T-cell (primary cell): ENCODE measurements around the gene EIF4G1. TPM values are rescaled to one million over a fixed set of nuclear protein-coding genes. Genes with fewer than 3 reads are reported as not detected.
"Not testable (repeated sequence)": the region's sequence is repeated elsewhere in the genome, so short reads cannot be mapped to it uniquely, and the experiment has no call there.

Experiments
- ATAC-seq, 4 experiments: fragments of 200-7000 bp in 3 of 4; fragments of 150-1000 bp in 1 of 4; cut with Tn5 transposase; replicated peaks in 1 of 4; 1 replicate in 3 of 4; 2 replicates in 1 of 4; pipeline ENCODE4 v1.10.0; 2021; ENCODE audit warnings: moderate library complexity in 3 of 4, mild to moderate bottlenecking in 2 of 4, moderate number of reproducible peaks in 1 of 4
- CTCF ChIA-PET, 2 donors: fragments of 300-600 bp; sonication (Branson Sonifier 250); formaldehyde crosslinking; loops; one replicate each; lab custom pipeline; 2022; ENCODE audit warnings: antibody characterized with exemption in 2 of 2; lab: Charles Lee
- POLR2A ChIA-PET, 2 donors: fragments of 300-600 bp; sonication (Branson Sonifier 250); formaldehyde crosslinking; loops; one replicate each; lab custom pipeline; 2022; ENCODE audit warnings: antibody characterized with exemption in 2 of 2; lab: Charles Lee
- DNase-seq, 35 experiments: peaks; one replicate each; pipeline versions ENCODE4 v3.0.0 to v3.0.0-alpha.2; 2013 to 2023
- H3K27ac ChIP-seq: one replicate; pipeline ENCODE4 v1.5.1; 2013; ENCODE audit warnings: low read length
- H3K27me3 ChIP-seq, 2 experiments: replicated peaks in 1 of 2; 1 replicate in 1 of 2; 2 replicates in 1 of 2; pipeline versions ENCODE4 v1.6.1 to v1.7.0; 2013; ENCODE audit warnings: low read length in 1 of 2, mixed read lengths in 1 of 2; ENCODE audit not compliant: control insufficient read depth in 2 of 2, insufficient read depth in 2 of 2; ENCODE audit errors: extremely low read depth in 1 of 2
- H3K36me3 ChIP-seq, 2 donors: 1 replicate in 1 of 2; 2 replicates in 1 of 2; pipeline versions ENCODE4 v1.6.1 to v1.7.0; 2013; ENCODE audit warnings: low read length in 1 of 2; ENCODE audit not compliant: control insufficient read depth in 2 of 2, insufficient read depth in 1 of 2; ENCODE audit errors: extremely low read depth in 1 of 2
- H3K4me1 ChIP-seq, 2 experiments: 1 replicate in 1 of 2; 2 replicates in 1 of 2; pipeline versions ENCODE4 v1.6.1 to v1.7.0; 2013; ENCODE audit warnings: low read length in 2 of 2, mixed read lengths in 1 of 2; ENCODE audit not compliant: insufficient read depth in 2 of 2, control insufficient read depth in 1 of 2; ENCODE audit errors: extremely low read depth in 1 of 2
- H3K4me3 ChIP-seq, 2 donors: 1 replicate in 1 of 2; 2 replicates in 1 of 2; pipeline versions ENCODE4 v1.5.1 to v1.7.0; 2013; ENCODE audit warnings: mild to moderate bottlenecking in 2 of 2, low read length in 1 of 2, moderate library complexity in 1 of 2; ENCODE audit not compliant: control insufficient read depth in 1 of 2; ENCODE audit errors: extremely low read depth in 1 of 2
- H3K9me3 ChIP-seq: 2 replicates; pipeline ENCODE4 v1.7.0; 2013
- H3K27ac Mint-ChIP-seq, 2 donors: one replicate each; pipeline ENCODE4 v1.8.0; 2020 to 2021; ENCODE audit warnings: mild to moderate bottlenecking in 2 of 2, mixed read lengths in 2 of 2
- H3K27me3 Mint-ChIP-seq, 2 donors: one replicate each; pipeline ENCODE4 v1.8.0; 2021 to 2022; ENCODE audit warnings: mixed read lengths in 2 of 2
- H3K36me3 Mint-ChIP-seq: one replicate; pipeline ENCODE4 v1.8.0; 2021; ENCODE audit warnings: mixed read lengths
- H3K4me1 Mint-ChIP-seq, 3 donors: one replicate each; pipeline ENCODE4 v1.8.0; 2020 to 2022; ENCODE audit warnings: mixed read lengths in 3 of 3, mild to moderate bottlenecking in 1 of 3
- H3K4me3 Mint-ChIP-seq, 3 donors: one replicate each; pipeline ENCODE4 v1.8.0; 2020 to 2022; ENCODE audit warnings: mild to moderate bottlenecking in 3 of 3, mixed read lengths in 3 of 3, moderate library complexity in 3 of 3
- H3K9me3 Mint-ChIP-seq, 3 donors: one replicate each; pipeline ENCODE4 v1.8.0; 2020 to 2022; ENCODE audit warnings: mixed read lengths in 3 of 3
- WGBS: methylation state at CpG from one replicate; pipeline ENCODE4 v1.1.5; 2013; ENCODE audit warnings: missing lambda C conversion rate; ENCODE audit not compliant: insufficient coverage; 5-methylcytosine and 5-hydroxymethylcytosine counted together
- total RNA-seq, 35 experiments: library from RNA in 6 of 35; stranded (reverse) in 6 of 35; fragments of 120-200 nt in 1 of 35; gene quantifications; one replicate each; pipeline versions ENCODE4 v1.2.1 to v1.2.4 and lab custom pipeline; 2013 to 2026

Gene EIF4G1, protein sequence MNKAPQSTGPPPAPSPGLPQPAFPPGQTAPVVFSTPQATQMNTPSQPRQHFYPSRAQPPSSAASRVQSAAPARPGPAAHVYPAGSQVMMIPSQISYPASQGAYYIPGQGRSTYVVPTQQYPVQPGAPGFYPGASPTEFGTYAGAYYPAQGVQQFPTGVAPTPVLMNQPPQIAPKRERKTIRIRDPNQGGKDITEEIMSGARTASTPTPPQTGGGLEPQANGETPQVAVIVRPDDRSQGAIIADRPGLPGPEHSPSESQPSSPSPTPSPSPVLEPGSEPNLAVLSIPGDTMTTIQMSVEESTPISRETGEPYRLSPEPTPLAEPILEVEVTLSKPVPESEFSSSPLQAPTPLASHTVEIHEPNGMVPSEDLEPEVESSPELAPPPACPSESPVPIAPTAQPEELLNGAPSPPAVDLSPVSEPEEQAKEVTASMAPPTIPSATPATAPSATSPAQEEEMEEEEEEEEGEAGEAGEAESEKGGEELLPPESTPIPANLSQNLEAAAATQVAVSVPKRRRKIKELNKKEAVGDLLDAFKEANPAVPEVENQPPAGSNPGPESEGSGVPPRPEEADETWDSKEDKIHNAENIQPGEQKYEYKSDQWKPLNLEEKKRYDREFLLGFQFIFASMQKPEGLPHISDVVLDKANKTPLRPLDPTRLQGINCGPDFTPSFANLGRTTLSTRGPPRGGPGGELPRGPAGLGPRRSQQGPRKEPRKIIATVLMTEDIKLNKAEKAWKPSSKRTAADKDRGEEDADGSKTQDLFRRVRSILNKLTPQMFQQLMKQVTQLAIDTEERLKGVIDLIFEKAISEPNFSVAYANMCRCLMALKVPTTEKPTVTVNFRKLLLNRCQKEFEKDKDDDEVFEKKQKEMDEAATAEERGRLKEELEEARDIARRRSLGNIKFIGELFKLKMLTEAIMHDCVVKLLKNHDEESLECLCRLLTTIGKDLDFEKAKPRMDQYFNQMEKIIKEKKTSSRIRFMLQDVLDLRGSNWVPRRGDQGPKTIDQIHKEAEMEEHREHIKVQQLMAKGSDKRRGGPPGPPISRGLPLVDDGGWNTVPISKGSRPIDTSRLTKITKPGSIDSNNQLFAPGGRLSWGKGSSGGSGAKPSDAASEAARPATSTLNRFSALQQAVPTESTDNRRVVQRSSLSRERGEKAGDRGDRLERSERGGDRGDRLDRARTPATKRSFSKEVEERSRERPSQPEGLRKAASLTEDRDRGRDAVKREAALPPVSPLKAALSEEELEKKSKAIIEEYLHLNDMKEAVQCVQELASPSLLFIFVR (N-terminal part only)
- total RNA-seq = 100 to 1,000 TPM; 232 to 290 (median 271) TPM
- 113 TPM for total RNA-seq (2013)
- total RNA-seq (lab: John Stamatoyannopoulos, UW) = 244 to 1,282 (median 366) reads per million in 29 experiments

DNA sequence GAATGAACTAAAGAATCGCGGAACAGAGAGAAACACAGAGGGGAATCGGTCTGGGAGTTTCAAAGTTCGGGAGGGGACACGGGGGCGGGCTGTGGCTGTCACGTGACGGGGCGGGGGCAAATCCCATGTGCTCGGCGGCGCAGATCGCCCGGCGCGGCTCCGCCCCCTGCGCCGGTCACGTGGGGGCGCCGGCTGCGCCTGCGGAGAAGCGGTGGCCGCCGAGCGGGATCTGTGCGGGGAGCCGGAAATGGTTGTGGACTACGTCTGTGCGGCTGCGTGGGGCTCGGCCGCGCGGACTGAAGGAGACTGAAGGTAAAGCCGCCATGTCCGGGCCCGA is at the start of gene EIF4G1:
EIF4G1 (plus strand) TSS at position 244 of the 337 bp plus-strand sequence. CDS start 1,191 bp downstream, outside the sequence.
- POLR2A ChIA-PET = no interaction called here

DNA sequence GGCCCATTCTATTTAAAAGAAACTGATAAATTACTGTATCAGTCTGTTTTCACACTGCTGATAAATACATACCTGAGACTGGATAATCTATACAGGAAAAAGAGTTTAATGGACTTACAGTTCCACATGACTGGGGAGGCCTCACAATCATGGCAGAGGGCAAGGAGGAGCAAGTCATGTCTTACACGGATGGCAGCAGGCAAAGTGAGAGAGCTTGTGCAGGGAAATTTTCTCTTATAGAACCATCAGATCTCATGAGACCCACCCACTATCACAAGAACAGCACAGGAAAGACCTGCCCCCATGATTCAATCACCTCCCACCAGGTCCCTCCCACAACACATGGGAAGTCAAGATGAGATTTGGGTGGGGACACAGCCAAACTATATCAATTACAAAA is 47.2 kb upstream of the EIF4G1 start:
- H3K27ac ChIP-seq, H3K4me1 ChIP-seq, CTCF ChIA-PET, DNase-seq, H3K4me3 ChIP-seq, H3K9me3 ChIP-seq, H3K36me3 Mint-ChIP-seq, H3K4me3 Mint-ChIP-seq, ATAC-seq, POLR2A ChIA-PET, H3K36me3 ChIP-seq, H3K4me1 Mint-ChIP-seq, H3K9me3 Mint-ChIP-seq, H3K27ac Mint-ChIP-seq: not testable (repeated sequence)
- peaks cover 7 to 56% of the 10 kb centered on the region in 2 experiments for H3K27me3 ChIP-seq
- WGBS = no CpG with 5 or more reads among the region's 1 CpG
- H3K27me3 Mint-ChIP-seq = peaks cover 42 to 57% of the 10 kb centered on the region in 2 donors

More for the DNA sequence above, at the start of gene EIF4G1:
- H3K36me3 ChIP-seq = peaks cover 0 to 18% of the 10 kb centered on the region in 2 donors
- H3K27ac Mint-ChIP-seq = peak within 1 kb of the TSS; percentile 88 to 95
- H3K4me1 ChIP-seq = peaks cover 2 to 32% of the 10 kb centered on the region in 2 experiments
- peak within 1 kb of the TSS; percentile 55 to 74 for H3K4me3 ChIP-seq
- no peaks in the 10 kb centered on the region for H3K27me3 Mint-ChIP-seq
- no peaks in the 10 kb centered on the region for H3K27me3 ChIP-seq
- H3K9me3 ChIP-seq = no peaks in the 10 kb centered on the region
- peak; percentile 80 to 97 (median 91) for DNase-seq
- CTCF ChIA-PET = no interaction called here
- peaks cover 14% of the 10 kb centered on the region for H3K36me3 Mint-ChIP-seq
- no peaks in the 10 kb centered on the region for H3K9me3 Mint-ChIP-seq
- peak; percentile 87 to 89 (median 88) for ATAC-seq
- peaks cover 29 to 32% (median 31%) of the 10 kb centered on the region in 3 donors for H3K4me1 Mint-ChIP-seq
- peak within 1 kb of the TSS; percentile 78 to 85 (median 79) for H3K4me3 Mint-ChIP-seq
- peak within 1 kb of the TSS; percentile 94 for H3K27ac ChIP-seq
- WGBS = 0% methylated on average over 24 of the region's 40 CpGs

DNA sequence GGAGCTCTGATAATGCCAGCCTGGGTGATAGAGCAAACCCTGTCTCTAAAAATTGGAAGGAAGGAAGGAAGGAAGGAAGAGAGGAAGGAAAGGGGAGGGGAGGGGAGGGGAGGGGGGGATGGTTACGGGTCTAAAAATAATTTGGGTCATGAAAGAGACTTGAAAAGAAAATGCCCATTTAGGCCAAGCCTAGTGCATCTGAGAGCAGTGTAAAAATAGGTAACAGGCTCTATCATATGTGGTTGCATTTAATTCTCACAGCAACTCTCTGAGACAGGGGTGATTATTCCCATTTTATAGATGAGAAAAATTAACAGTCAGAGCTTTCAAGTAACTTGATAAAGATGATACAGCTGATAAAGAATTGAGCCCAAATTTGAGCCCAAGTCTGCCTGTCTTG is 42.1 kb upstream of the EIF4G1 start:
- Mint-ChIP-seq H3K4me3 (no peak overlapping the region), H3K27me3 (peaks cover 49 to 50% of the 10 kb centered on the region in 2 donors), H3K27ac (no peak overlapping the region), H3K36me3 (no peaks in the 10 kb centered on the region), H3K4me1 (peaks cover 6 to 9% (median 9%) of the 10 kb centered on the region in 3 donors), H3K9me3 (no peaks in the 10 kb centered on the region)
- WGBS = 40% methylated on average over 1 of the region's 1 CpG
- Histone ChIP-seq H3K36me3 (no peaks in the 10 kb centered on the region), H3K4me3 (no peak overlapping the region), H3K27ac (no peak overlapping the region), H3K9me3 (no peaks in the 10 kb centered on the region), H3K4me1 (peaks cover 0 to 6% of the 10 kb centered on the region in 2 experiments), H3K27me3 (peaks cover 11 to 44% of the 10 kb centered on the region in 2 experiments)
- no peak for ATAC-seq
- no peak for DNase-seq
- CTCF ChIA-PET = interaction anchor here in 1 of 2 donors (0.7 kb wide), 1 partner anchor 18 kb away, joined by 9 read pairs; no protein-coding TSS in a partner anchor
- POLR2A ChIA-PET = no interaction called here

DNA sequence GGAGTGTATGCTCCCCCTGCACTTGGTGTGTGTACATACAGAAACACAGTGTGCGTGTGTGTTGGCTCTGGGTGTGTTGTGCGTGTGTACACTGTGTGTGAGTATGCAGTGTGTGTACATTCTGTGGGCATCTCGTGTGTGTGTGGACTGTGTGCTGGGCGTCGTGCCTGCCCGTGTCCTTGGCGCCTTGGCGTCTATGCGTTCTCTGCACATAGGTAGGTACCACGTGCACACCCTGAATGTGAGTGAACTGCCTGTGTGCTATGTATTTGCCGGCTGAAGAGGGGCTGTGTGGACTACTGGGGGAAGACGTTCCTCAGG is 39.1 kb upstream of the EIF4G1 start:
- Mint-ChIP-seq H3K27ac (no peak overlapping the region), H3K4me1 (peaks cover 6 to 9% (median 9%) of the 10 kb centered on the region in 3 donors), H3K4me3 (peak overlapping the region in 2 of 3 donors; percentile 2 to 63), H3K27me3 (peaks cover 44 to 52% of the 10 kb centered on the region in 2 donors), H3K36me3 (no peaks in the 10 kb centered on the region), H3K9me3 (no peaks in the 10 kb centered on the region)
- ChIA-PET POLR2A (no interaction called here), CTCF (no interaction called here)
- 81% methylated on average over 12 of the region's 12 CpGs for WGBS
- no peak for ATAC-seq
- Histone ChIP-seq H3K9me3 (no peaks in the 10 kb centered on the region), H3K36me3 (no peaks in the 10 kb centered on the region), H3K27me3 (peaks cover 11 to 52% of the 10 kb centered on the region in 2 experiments), H3K4me3 (no peak overlapping the region), H3K4me1 (peaks cover 0 to 6% of the 10 kb centered on the region in 2 experiments), H3K27ac (no peak overlapping the region)
- no peak for DNase-seq

DNA sequence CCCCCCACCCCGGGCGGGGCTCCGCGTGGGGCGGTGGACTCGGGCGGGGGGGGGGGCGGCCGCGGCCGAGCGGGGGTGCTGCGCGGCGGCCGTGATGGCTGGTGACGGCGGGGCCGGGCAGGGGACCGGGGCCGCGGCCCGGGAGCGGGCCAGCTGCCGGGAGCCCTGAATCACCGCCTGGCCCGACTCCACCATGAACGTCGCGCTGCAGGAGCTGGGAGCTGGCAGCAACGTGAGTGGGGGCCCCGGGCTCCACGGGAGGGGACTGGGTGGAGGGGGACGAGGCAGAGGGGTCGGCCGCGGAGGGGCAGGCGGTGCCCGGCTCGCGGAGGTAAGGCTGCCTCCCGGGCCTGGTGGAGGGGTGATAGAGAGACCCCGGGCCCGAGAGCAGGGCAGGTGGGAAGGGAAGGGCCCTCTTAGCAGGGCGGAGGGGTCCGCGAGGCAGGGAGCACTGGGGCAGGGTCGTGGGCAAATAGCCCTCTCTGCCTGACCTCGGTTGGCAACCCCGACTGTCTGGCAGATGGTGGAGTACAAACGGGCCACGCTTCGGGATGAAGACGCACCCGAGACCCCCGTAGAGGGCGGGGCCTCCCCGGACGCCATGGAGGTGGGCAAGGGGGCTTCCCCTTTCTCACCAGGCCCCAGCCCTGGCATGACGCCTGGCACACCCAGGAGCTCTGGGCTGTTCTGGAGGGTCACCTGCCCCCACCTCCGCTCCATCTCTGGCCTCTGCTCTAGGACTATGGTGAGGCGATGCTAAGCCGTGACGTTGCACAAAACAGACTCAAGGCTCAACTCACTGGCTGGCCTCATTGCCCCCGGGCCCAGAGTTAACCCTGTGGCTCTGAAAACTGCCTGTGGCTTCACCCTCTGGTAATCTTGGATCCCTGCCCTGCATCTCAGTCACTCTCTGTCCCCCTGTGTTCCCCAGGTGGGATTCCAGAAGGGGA is 38.2 kb upstream of the EIF4G1 start, which contains the start of gene ECE2:
ECE2 (plus strand) TSS at position 62 of the 950 bp plus-strand sequence; CDS start at position 194, 132 bp downstream.
- ATAC-seq (no peak), DNase-seq (no peak)
- no peak within 1 kb of the TSS for H3K27ac ChIP-seq
- ChIA-PET POLR2A (no interaction called here), CTCF (no interaction called here)
- no peaks in the 10 kb centered on the region for H3K36me3 ChIP-seq
- H3K4me1 ChIP-seq = peaks cover 0 to 6% of the 10 kb centered on the region in 2 experiments
- no peaks in the 10 kb centered on the region for H3K36me3 Mint-ChIP-seq
- peak within 1 kb of the TSS in 2 of 3 donors; percentile 2 to 63 for H3K4me3 Mint-ChIP-seq
- H3K27me3 Mint-ChIP-seq = peaks cover 44 to 51% of the 10 kb centered on the region in 2 donors
- no peaks in the 10 kb centered on the region for H3K9me3 Mint-ChIP-seq
- H3K27ac Mint-ChIP-seq = no peak within 1 kb of the TSS
- no peaks in the 10 kb centered on the region for H3K9me3 ChIP-seq
- 21% methylated on average over 58 of the region's 65 CpGs for WGBS
- peaks cover 11 to 51% of the 10 kb centered on the region in 2 experiments for H3K27me3 ChIP-seq
- peaks cover 6 to 9% (median 9%) of the 10 kb centered on the region in 3 donors for H3K4me1 Mint-ChIP-seq
- H3K4me3 ChIP-seq = no peak within 1 kb of the TSS
